AG04450 (cell line): Measurements from ENCODE around the gene SCAF8. TPM values are rescaled to one million over a fixed set of nuclear protein-coding genes. Genes with fewer than 3 reads are reported as not detected.

ENCODE experiments used
- CTCF ChIA-PET: fragments of 300-600, 350-600 bp; formaldehyde crosslinking; extraction: SDS; loops from one replicate; lab custom pipeline; 2022; ENCODE audit warnings: antibody characterized with exemption, inconsistent platforms; lab: Charles Lee
- POLR2A ChIA-PET: fragments of 350-600 bp; formaldehyde crosslinking; extraction: SDS; loops from one replicate; lab custom pipeline; 2021; ENCODE audit warnings: antibody characterized with exemption, inconsistent platforms; lab: Yijun Ruan, JAX
- DNase-seq: peaks from one replicate; pipeline ENCODE4 v3.0.0-alpha.2; 2011; ENCODE audit warnings: low read depth, low spot score
- H3K27ac ChIP-seq: one replicate; pipeline ENCODE4 v1.5.1; 2012; ENCODE audit warnings: low read depth, low read length, control low read depth
- H3K27me3 ChIP-seq: one replicate; pipeline ENCODE4 v1.6.0; 2012; ENCODE audit warnings: low read length; ENCODE audit not compliant: control insufficient read depth, insufficient read depth
- H3K4me3 ChIP-seq: 2 replicates; pipeline ENCODE4 v1.5.1; 2011; ENCODE audit warnings: mild to moderate bottlenecking, low read depth, low read length, control low read depth
- H3K9me3 ChIP-seq: 2 replicates; pipeline ENCODE4 v1.5.1; 2012; ENCODE audit warnings: low read length; ENCODE audit not compliant: control insufficient read depth, insufficient read depth
- CTCF ChIP-seq: IDR thresholded peaks from 2 replicates; pipeline ENCODE4 v1.5.1; 2011; ENCODE audit warnings: low read depth, low read length, control low read depth, inconsistent platforms
- polyA plus RNA-seq: library from polyadenylated mRNA; depleted of rRNA; stranded (reverse); fragments of >200 nt; gene quantifications from 2 replicates; pipeline ENCODE4 v1.2.3, GENCODE V29; 2011

SCAF8 gene
- polyA plus RNA-seq, 1 experiment = 29.2 TPM

DNA sequence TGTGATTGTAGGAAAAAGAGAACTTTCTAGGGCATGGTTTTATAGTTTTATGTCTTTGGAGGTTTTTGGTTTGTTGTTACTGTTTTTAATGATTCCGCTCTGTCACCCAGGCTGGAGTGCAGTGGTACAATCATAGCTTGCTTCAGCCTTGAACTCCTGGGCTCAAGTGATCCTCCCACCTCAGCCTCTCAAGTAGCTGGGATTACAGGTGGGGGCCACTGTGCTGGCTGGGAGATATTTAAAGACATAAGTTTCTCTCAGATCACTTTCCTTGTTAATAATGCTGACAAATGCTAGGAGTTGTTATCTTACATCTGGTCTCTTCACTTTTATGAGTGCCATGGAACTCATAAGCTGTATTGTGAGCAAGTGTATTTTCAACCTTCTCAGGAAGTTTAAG, 116.3 kb downstream of the SCAF8 start:
- no peak for DNase-seq
- Histone ChIP-seq H3K27ac (no peak overlapping the region), H3K27me3 (no peaks in the 10 kb centered on the region), H3K9me3 (no peaks in the 10 kb centered on the region), H3K4me3 (no peak overlapping the region)
- no peak for TF ChIP-seq CTCF
- CTCF ChIA-PET = interaction anchor here (0.6 to 1.7 kb wide), 3 partner anchors 19 to 236 kb away, joined by 3 to 6 read pairs (median 3); no protein-coding TSS in a partner anchor
- POLR2A ChIA-PET = no interaction called here

DNA sequence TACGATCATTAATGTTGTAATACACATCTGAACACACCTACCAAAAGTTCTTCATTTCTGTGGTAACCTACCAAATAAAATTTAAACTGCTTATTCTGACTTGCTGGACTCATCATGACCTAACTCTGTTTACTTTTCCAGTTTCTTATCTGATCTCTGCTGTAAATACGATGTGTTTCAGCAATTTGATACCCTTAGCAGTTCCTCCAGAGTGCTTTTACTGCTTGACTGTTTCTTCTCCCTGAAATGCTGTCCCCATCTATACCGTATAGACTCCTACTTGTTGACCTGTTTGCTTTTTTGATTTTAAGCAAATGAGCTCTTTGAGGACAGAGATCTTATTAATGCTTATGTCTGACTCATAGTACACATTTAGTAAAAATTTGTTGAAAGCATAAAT, 119.5 kb downstream of the SCAF8 start:
- ChIA-PET CTCF (interaction anchor here (3.0 to 4.9 kb wide), 2 partner anchors 15 to 178 kb away, joined by 30 to 38 read pairs; no protein-coding TSS in a partner anchor), POLR2A (no interaction called here)
- Histone ChIP-seq H3K27me3 (no peaks in the 10 kb centered on the region), H3K4me3 (no peak overlapping the region), H3K9me3 (no peaks in the 10 kb centered on the region), H3K27ac (no peak overlapping the region)
- peak; percentile 44 for DNase-seq
- no peak for TF ChIP-seq CTCF

DNA sequence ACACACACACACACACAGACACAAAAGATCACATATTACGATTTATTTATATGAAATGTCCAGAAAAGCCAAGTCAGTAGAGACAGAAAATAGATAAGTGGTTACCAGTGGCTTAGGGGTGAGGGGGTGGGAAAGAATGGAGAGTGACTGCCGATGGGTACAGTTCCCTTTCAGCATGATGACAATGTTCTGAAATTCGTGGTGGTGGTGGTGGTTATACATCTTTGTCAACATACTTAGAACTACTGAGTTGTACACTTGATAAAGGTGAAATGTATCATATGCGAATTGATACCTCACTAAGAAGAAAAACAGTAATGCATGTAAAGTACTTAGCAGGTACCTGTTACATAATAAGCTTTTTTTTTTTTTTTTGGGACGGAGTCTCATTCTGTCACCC, 124.3 kb downstream of the SCAF8 start:
- ChIA-PET CTCF (interaction anchor here (0.6 to 3.0 kb wide), 4 partner anchors 10 to 1909 kb away, joined by 3 to 19 read pairs (median 4); no protein-coding TSS in a partner anchor), POLR2A (no interaction called here)
- no peaks in the 10 kb centered on the region for H3K9me3 ChIP-seq

DNA sequence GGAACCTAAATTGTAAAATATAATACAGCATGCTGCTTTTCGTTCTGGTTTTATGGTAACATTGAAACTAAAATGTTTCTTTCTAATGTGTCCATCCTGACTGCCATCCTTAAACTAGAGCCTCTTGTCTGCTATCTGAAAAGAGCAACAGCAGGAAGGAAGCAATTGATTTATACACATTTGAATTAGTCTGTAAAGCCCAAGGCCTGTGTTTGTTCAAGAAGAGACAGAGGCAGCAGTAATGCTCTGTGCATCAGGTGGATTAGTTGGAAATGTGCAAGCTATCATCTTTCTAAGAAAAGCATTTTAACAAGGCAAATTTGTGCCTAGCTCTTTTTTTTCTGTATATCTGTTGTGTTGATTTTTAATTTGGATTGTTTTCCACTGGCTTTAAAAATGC, 128.6 kb downstream of the SCAF8 start:
- no peak for TF ChIP-seq CTCF
- no peak overlapping the region for H3K27ac ChIP-seq
- DNase-seq = no peak
- ChIA-PET CTCF (interaction anchor here (0.5 to 2.4 kb wide), 2 partner anchors 186 to 344 kb away, joined by 3 to 11 read pairs; no protein-coding TSS in a partner anchor), POLR2A (no interaction called here)
- H3K27me3 ChIP-seq = no peaks in the 10 kb centered on the region
- H3K4me3 ChIP-seq = no peak overlapping the region
- no peaks in the 10 kb centered on the region; the same call in 1 of the 2 replicates for H3K9me3 ChIP-seq

More for the DNA sequence above, 124.3 kb downstream of the SCAF8 start:
- DNase-seq = no peak
- TF ChIP-seq CTCF = no peak
- H3K27me3 ChIP-seq = no peaks in the 10 kb centered on the region
- H3K27ac ChIP-seq = no peak overlapping the region
- H3K4me3 ChIP-seq = no peak overlapping the region

- no peak overlapping the region for H3K4me3 ChIP-seq
- H3K9me3 ChIP-seq = no peaks in the 10 kb centered on the region; the same call in 1 of the 2 replicates
- ChIA-PET POLR2A (no interaction called here), CTCF (interaction anchor here (2.4 kb wide), 1 partner anchor 187 kb away, joined by 11 read pairs; no protein-coding TSS in a partner anchor)
- no peak for TF ChIP-seq CTCF
- no peak for DNase-seq
- no peaks in the 10 kb centered on the region for H3K27me3 ChIP-seq
- H3K27ac ChIP-seq = no peak overlapping the region
Measured at GRCh38 chr6:154862536-154862935, 129.3 kb downstream of the SCAF8 start.
